Measurements from ENCODE around the gene PRKAA1. TPM values are rescaled to one million over a fixed set of nuclear protein-coding genes. Genes with fewer than 3 reads are reported as not detected.

Gene PRKAA1
- total RNA-seq, 1 experiment from 2014 or later = 28.8 TPM

GRCh38 chr5:40834391-40834848 is 36.2 kb upstream of the PRKAA1 start:
- peak overlapping the region; percentile 72 for H4K5ac ChIP-seq (ENCODE audit: insufficient read length, low read depth, low read length)
- no peak overlapping the region for H2AFZ ChIP-seq (ENCODE audit: low read length)
- H3T11ph ChIP-seq (ENCODE audit: low read length) = no peak overlapping the region
- no peaks in the 10 kb centered on the region for H3K27me3 Mint-ChIP-seq (ENCODE audit: low read depth)
- H2BK12ac ChIP-seq (ENCODE audit: insufficient read length, low read depth, low read length) = no peak overlapping the region
- H3K27ac Mint-ChIP-seq = peak overlapping the region; percentile 100
- H3K23me2 ChIP-seq (ENCODE audit: insufficient read length, low read depth, low read length, poor library complexity, severe bottlenecking) = peaks cover 25% of the 10 kb centered on the region
- H2BK15ac ChIP-seq (ENCODE audit: low read depth, low read length) = no peak overlapping the region
- H3K56ac ChIP-seq (ENCODE audit: insufficient read length, low read depth, low read length) = peak overlapping the region; percentile 94
- H3K4me1 Mint-ChIP-seq = peaks cover 24 to 53% of the 10 kb centered on the region in 2 experiments
- H3K27ac ChIP-seq (ENCODE audit: insufficient read length, low read depth, low read length) = peak overlapping the region; percentile 96
- no peak overlapping the region for H2BK20ac ChIP-seq (ENCODE audit: low read depth, low read length, poor library complexity, severe bottlenecking)
- H3K4ac ChIP-seq (ENCODE audit: low read depth, low read length) = peak overlapping the region; percentile 64; the same call in 1 of the 2 replicates
- no peak overlapping the region for H3K23ac ChIP-seq (ENCODE audit: insufficient read length, low read depth, low read length)
- H3K18ac ChIP-seq (ENCODE audit: insufficient read length, low read depth, low read length) = peak overlapping the region; percentile 76
- no peaks in the 10 kb centered on the region for H3K79me1 ChIP-seq (ENCODE audit: insufficient read depth, low read depth, low read length, poor library complexity, severe bottlenecking)
- H3K36me3 Mint-ChIP-seq (ENCODE audit: insufficient read depth in 1 of 3, low read depth in 3 of 3) = peaks cover 53 to 57% (median 56%) of the 10 kb centered on the region in 3 experiments
- H3K4me3 Mint-ChIP-seq = peak overlapping the region; percentile 100
- WGBS (ENCODE audit: extremely low coverage, insufficient read length, low lambda C conversion rate) = no CpG with 5 or more reads among the region's 21 CpGs
- peak overlapping the region; percentile 67 for H2BK5ac ChIP-seq (ENCODE audit: insufficient read length, low read length)
- H3K9me3 ChIP-seq (ENCODE audit: control insufficient read depth, low read depth, low read length) = no peaks in the 10 kb centered on the region
- DNase-seq = no peak
- TF ChIP-seq CTCF (conservative IDR thresholded peaks at IDR 0.05) = no peak
- peak overlapping the region; percentile 59 for H4K91ac ChIP-seq (ENCODE audit: insufficient read length, low read depth, low read length)
- peaks cover 3 to 6% of the 10 kb centered on the region in 2 experiments; a peak in 2 of 5 replicates for H3K9me3 Mint-ChIP-seq
- H2AK5ac ChIP-seq (ENCODE audit: insufficient read length, low read length) = peak overlapping the region; percentile 31
- H3K4me2 ChIP-seq (ENCODE audit: insufficient read depth, insufficient read length, low read length) = peak overlapping the region; percentile 91
- H3K9ac ChIP-seq (ENCODE audit: extremely low read depth, insufficient read length, low read length) = peak overlapping the region; percentile 100
- H4K8ac ChIP-seq (replicated peaks; ENCODE audit: insufficient read length, low read depth, low read length) = peak overlapping the region; percentile 97
- peaks cover 13% of the 10 kb centered on the region; the same call in 1 of the 2 replicates for H3K79me2 ChIP-seq (ENCODE audit: insufficient read depth, low read length)
- no peaks in the 10 kb centered on the region for H3K4me1 ChIP-seq (ENCODE audit: insufficient read depth, low read length)
- H3K14ac ChIP-seq (ENCODE audit: insufficient read depth, low read length) = peak overlapping the region; percentile 95; the same call in 1 of the 2 replicates
- H2BK120ac ChIP-seq (ENCODE audit: low read depth, low read length, poor library complexity, severe bottlenecking) = no peak overlapping the region
- no peaks in the 10 kb centered on the region for H4K20me1 ChIP-seq (ENCODE audit: control insufficient read depth, insufficient read depth, insufficient read length)
- no peaks in the 10 kb centered on the region for H3K27me3 ChIP-seq (ENCODE audit: insufficient read depth, low read length)
